SK-N-SH treated with all-trans-retinoic acid at 6 μM for 48 hours (cell line): ENCODE measurements around the gene CCL17.

Source experiments
- CREB5 ChIP-seq: fragments of 250-450 bp; sonication (Bioruptor Pico); IDR thresholded peaks from 2 replicates; pipeline ENCODE4 v1.5.1; 2020; ENCODE audit warnings: low read depth, mild to moderate bottlenecking, moderate library complexity
- CSDC2 ChIP-seq: fragments of 250-450 bp; sonication (Bioruptor Pico); IDR thresholded peaks from 2 replicates; pipeline ENCODE4 v1.5.0; 2020; ENCODE audit warnings: mild to moderate bottlenecking, moderate library complexity
- RARB ChIP-seq: fragments of 250-450 bp; sonication (Bioruptor Pico); IDR thresholded peaks from 2 replicates; pipeline ENCODE4 v1.8.0; 2021; ENCODE audit warnings: mild to moderate bottlenecking, moderate library complexity
- TCF4 ChIP-seq: fragments of 250-450 bp; sonication (Bioruptor Pico); IDR thresholded peaks from 2 replicates; pipeline ENCODE4 v1.8.0; 2021; ENCODE audit warnings: mild to moderate bottlenecking, moderate library complexity, borderline replicate concordance
- TOX ChIP-seq: fragments of 250-450 bp; sonication (Bioruptor Pico); IDR thresholded peaks from 2 replicates; pipeline ENCODE4 v1.8.0; 2021; ENCODE audit warnings: mild to moderate bottlenecking, moderate library complexity, borderline replicate concordance
- ZC3H10 ChIP-seq: fragments of 250-450 bp; sonication (Bioruptor Pico); IDR thresholded peaks from 2 replicates; pipeline ENCODE4 v1.5.1; 2021; ENCODE audit warnings: mild to moderate bottlenecking, moderate library complexity
- ZFP30 ChIP-seq: fragments of 450-650 bp; formaldehyde crosslinking; IDR thresholded peaks from 2 replicates; pipeline ENCODE4 v1.5.0; 2022; ENCODE audit warnings: mild to moderate bottlenecking, moderate library complexity
- ZNF8 ChIP-seq: fragments of 450-650 bp; formaldehyde crosslinking; IDR thresholded peaks from 2 replicates; pipeline ENCODE4 v1.5.0; 2020; ENCODE audit warnings: mild to moderate bottlenecking, moderate library complexity

GRCh38 chr16:57387598-57388354 lies 16.8 kb upstream of the CCL17 start:
- no peak for TF ChIP-seq ZC3H10 (CRISPR knock-in tag)
- TF ChIP-seq TOX (CRISPR knock-in tag), result no peak
- TF ChIP-seq CREB5 (CRISPR knock-in tag), result no peak
- no peak for TF ChIP-seq RARB (CRISPR knock-in tag)
- TF ChIP-seq TCF4 (CRISPR knock-in tag), result no peak
- no peak for TF ChIP-seq ZFP30 (CRISPR knock-in tag)
- no peak for TF ChIP-seq CSDC2 (CRISPR knock-in tag)
- no peak for TF ChIP-seq ZNF8
